Measurements from ENCODE around the gene LDLRAD3.

GRCh38 chr11:36115378-36115801 lies 171.5 kb downstream of the LDLRAD3 start:
- TF ChIP-seq TOX (CRISPR knock-in tag; IDR thresholded peaks at IDR 0.05; ENCODE audit: borderline replicate concordance): no peak
- TF ChIP-seq TCF4 (CRISPR knock-in tag; IDR thresholded peaks at IDR 0.05; ENCODE audit: borderline replicate concordance): no peak
- TF ChIP-seq ZFP30 (CRISPR knock-in tag; IDR thresholded peaks at IDR 0.05): no peak
- TF ChIP-seq PPARA (CRISPR knock-in tag; IDR thresholded peaks at IDR 0.05; ENCODE audit: borderline replicate concordance): no peak
- no peak for TF ChIP-seq SNAI2 (CRISPR knock-in tag; IDR thresholded peaks at IDR 0.05)
- no peak for TF ChIP-seq PATZ1 (CRISPR knock-in tag; IDR thresholded peaks at IDR 0.05; ENCODE audit: borderline replicate concordance)
- TF ChIP-seq RARB (CRISPR knock-in tag; IDR thresholded peaks at IDR 0.05): no peak
- TF ChIP-seq ISL1 (CRISPR knock-in tag; IDR thresholded peaks at IDR 0.05): no peak
- TF ChIP-seq ZFP3 (CRISPR knock-in tag; IDR thresholded peaks at IDR 0.05): no peak
- TF ChIP-seq POU6F1 (CRISPR knock-in tag; IDR thresholded peaks at IDR 0.05; ENCODE audit: borderline replicate concordance, low read depth): no peak
- no peak for TF ChIP-seq GLIS3 (CRISPR knock-in tag; IDR thresholded peaks at IDR 0.05)

All from SK-N-SH treated with all-trans-retinoic acid at 6 μM for 48 hours (cell line).